Umbilical cord (tissue), 2 donors: Measurements from ENCODE around the gene PGA3. TPM values are rescaled to one million over a fixed set of nuclear protein-coding genes. Genes with fewer than 3 reads are reported as not detected.
"Not testable (repeated sequence)": the region's sequence is repeated elsewhere in the genome, so short reads cannot be mapped to it uniquely, and the experiment has no call there.

Experiments used
- DNase-seq: peaks from one replicate; pipeline ENCODE4 v3.0.0-alpha.2; 2015; ENCODE audit warnings: low spot score
- total RNA-seq: library from RNA; depleted of rRNA; stranded (reverse); fragments of >200 nt; gene quantifications from one replicate; pipeline ENCODE4 v1.2.3, GENCODE V29; 2014; ENCODE audit warnings: low replicate concordance; ENCODE audit not compliant: insufficient read depth

PGA3 gene
- total RNA-seq, 1 donor from 2014 or later, result 37.8 TPM

DNA sequence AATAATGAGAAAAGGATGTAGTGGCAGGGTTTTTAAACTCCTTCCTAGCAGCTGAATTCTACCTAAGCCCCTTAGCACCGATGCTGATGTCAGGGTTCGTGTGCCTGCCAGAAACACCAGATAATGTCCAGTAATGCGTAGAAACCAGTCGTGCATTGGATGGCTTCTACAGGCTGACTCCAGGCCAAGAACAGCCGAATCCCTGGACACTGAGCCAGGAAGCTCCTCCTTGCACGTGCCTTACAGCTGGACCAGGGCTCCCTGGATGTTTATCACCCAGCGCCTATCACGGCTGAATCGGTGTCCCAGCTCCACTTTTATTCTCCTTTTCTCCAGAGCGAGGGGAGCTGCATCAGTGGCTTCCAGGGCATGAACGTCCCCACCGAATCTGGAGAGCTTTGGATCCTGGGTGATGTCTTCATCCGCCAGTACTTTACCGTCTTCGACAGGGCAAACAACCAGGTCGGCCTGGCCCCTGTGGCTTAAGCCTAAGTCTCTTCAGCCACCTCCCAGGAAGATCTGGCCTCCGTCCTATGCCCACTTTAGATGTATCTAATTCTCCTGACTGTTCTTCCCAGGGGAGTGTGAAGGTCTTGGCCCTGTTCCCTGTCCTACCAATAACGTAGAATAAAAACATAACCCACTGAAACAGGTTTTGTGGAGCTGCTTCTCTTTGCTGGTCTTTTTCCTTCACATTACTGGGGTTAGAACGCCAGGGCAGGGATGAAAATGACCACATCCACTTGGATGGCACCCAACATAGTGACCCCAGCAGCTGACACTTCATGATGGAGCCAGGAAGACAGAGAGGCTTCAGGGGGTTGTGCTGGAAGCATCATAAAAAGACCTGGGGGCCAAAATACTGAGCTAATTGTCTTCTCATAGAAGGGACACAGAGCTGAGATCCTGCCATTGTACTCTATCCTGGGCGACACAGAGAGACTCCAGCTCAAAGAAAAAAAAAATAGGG lies 47.8 kb downstream of the PGA3 start:
- peak; percentile 75 for DNase-seq

GRCh38 chr11:61252332-61252731 lies 49.0 kb downstream of the PGA3 start:
- not testable (repeated sequence) for DNase-seq

DNA sequence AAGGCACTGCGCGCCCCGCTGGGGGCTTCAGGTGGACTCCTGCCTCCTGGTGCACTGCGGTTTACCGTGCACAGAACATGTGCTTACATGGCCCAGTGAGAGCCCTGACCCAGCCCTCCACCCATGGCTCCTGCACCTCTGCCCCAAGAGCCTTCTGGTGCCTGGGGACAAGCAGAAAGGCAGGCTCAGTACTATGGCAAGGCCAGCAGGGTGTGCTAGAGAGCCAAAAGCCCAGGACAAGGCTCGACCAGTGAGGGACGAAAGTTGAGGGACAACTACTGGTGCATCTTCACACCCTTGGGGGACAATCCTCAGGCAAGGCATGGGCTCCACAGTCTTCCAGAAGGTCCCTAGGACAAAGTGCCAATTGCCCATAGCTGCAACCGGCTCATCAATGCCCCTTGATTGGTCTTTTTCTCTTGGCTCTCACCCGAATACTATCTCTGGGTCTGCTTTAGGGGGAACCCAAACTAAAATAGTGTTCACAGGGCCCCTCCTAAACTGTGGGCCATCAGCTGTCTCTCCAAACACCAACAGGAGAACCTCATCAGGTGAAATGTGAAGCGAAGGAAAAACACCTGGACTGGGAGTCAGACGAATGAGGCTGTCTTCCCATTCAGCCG lies 51.2 kb downstream of the PGA3 start:
- DNase-seq, result peak; percentile 35

- DNase-seq, result no peak
These were observed 53.6 kb downstream of the PGA3 start for GRCh38 chr11:61256710-61257482.

- no peak for DNase-seq
These were observed 55.2 kb downstream of the PGA3 start for GRCh38 chr11:61258546-61258945.

DNA sequence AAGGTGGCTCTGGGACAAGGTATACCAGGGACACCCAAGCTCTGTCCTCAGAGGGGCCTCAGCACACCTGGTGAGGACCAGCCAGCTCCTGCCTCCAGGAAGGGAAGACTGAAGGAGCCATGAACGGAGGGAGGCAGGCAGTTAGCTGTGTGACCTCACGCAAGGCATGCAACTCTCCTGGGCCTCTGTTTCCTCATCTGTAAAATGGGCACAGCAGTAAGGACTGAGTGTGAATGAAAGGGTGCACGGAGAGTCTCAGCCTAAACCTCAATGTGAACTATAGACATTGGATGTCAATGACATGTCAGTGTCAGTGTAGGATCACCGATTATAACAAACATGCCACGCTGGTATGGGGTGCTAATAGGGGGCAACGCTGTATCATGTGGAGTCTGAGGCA lies 56.0 kb downstream of the PGA3 start:
- DNase-seq, result no peak

Other genes with a start within 250 kb of the PGA3 start
- gene CD6, start 231.8 kb upstream of the PGA3 start, total RNA-seq, result 0.24 TPM
- not detected for gene CD5, start 101.0 kb upstream of the PGA3 start, total RNA-seq
- gene VPS37C, start 42.1 kb upstream of the PGA3 start, total RNA-seq, result 11.1 TPM
- 30.8 TPM for gene PGA4, start 18.8 kb downstream of the PGA3 start, total RNA-seq
- 8.9 TPM for gene PGA5, start 37.7 kb downstream of the PGA3 start, total RNA-seq
- not detected for gene VWCE, start 91.8 kb downstream of the PGA3 start, total RNA-seq
- 243 TPM for gene DDB1, start 129.6 kb downstream of the PGA3 start, total RNA-seq
- gene TKFC, start 129.7 kb downstream of the PGA3 start, total RNA-seq, result 22.4 TPM
- gene CYB561A3, start 158.4 kb downstream of the PGA3 start, total RNA-seq, result 26.2 TPM
- gene TMEM138, start 158.9 kb downstream of the PGA3 start, total RNA-seq, result 16.6 TPM
- 16.9 TPM for gene TMEM216, start 189.1 kb downstream of the PGA3 start, total RNA-seq
- gene CPSF7, start 226.5 kb downstream of the PGA3 start, total RNA-seq, result 18.3 TPM
- gene SDHAF2, start 226.6 kb downstream of the PGA3 start, total RNA-seq, result 57.3 TPM